SJSA1 (cell line): Measurements from ENCODE around the gene PLTP. TPM values are rescaled to one million over a fixed set of nuclear protein-coding genes. Genes with fewer than 3 reads are reported as not detected.
"Not testable (repeated sequence)": the region's sequence is repeated elsewhere in the genome, so short reads cannot be mapped to it uniquely, and the experiment has no call there.

Experiments
- DNase-seq, 2 experiments: peaks; one replicate each; pipeline ENCODE4 v3.0.0-alpha.2; 2015 to 2020; ENCODE audit warnings: low spot score in 2 of 2, low read depth in 1 of 2
- H3K27ac ChIP-seq: fragments of 250-450 bp; sonication (Bioruptor Pico); 2 replicates; pipeline ENCODE4 v1.5.1; 2020; ENCODE audit warnings: mild to moderate bottlenecking, moderate library complexity
- H3K27me3 ChIP-seq: fragments of 250-450 bp; sonication (Bioruptor Pico); replicated peaks from 2 replicates; pipeline ENCODE4 v1.5.1; 2020; ENCODE audit warnings: mild to moderate bottlenecking, moderate library complexity
- H3K36me3 ChIP-seq: fragments of 250-450 bp; sonication (Bioruptor Pico); 2 replicates; pipeline ENCODE4 v1.5.1; 2020; ENCODE audit warnings: mild to moderate bottlenecking
- H3K4me1 ChIP-seq: fragments of 250-450 bp; sonication (Bioruptor Pico); replicated peaks from 2 replicates; pipeline ENCODE4 v1.6.1; 2021; ENCODE audit warnings: mild to moderate bottlenecking
- H3K4me3 ChIP-seq: fragments of 250-450 bp; sonication (Bioruptor Pico); 2 replicates; pipeline ENCODE4 v1.5.1; 2020; ENCODE audit warnings: mild to moderate bottlenecking
- H3K9me3 ChIP-seq: fragments of 250-450 bp; sonication (Bioruptor Pico); replicated peaks from 2 replicates; pipeline ENCODE4 v1.5.1; 2020; ENCODE audit warnings: mild to moderate bottlenecking
- total RNA-seq: library from RNA; depleted of rRNA; stranded (reverse); fragments of >200 nt; shearing (Covaris generic); gene quantifications from 2 replicates; pipeline ENCODE4 v1.2.3, GENCODE V29; 2014; rRNA removed

PLTP gene, protein sequence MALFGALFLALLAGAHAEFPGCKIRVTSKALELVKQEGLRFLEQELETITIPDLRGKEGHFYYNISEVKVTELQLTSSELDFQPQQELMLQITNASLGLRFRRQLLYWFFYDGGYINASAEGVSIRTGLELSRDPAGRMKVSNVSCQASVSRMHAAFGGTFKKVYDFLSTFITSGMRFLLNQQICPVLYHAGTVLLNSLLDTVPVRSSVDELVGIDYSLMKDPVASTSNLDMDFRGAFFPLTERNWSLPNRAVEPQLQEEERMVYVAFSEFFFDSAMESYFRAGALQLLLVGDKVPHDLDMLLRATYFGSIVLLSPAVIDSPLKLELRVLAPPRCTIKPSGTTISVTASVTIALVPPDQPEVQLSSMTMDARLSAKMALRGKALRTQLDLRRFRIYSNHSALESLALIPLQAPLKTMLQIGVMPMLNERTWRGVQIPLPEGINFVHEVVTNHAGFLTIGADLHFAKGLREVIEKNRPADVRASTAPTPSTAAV
- 4.2 and 6.6 TPM in 2 replicates for total RNA-seq

GRCh38 chr20:45911486-45912343 is at the start of gene PLTP:
Gene PLTP (minus strand): TSS chr20:45912155. CDS start chr20:45911452, 703 bp downstream.
- H3K36me3 ChIP-seq, result no peaks in the 10 kb centered on the region
- H3K27ac ChIP-seq, result no peak within 1 kb of the TSS
- H3K9me3 ChIP-seq, result no peaks in the 10 kb centered on the region
- H3K27me3 ChIP-seq, result no peaks in the 10 kb centered on the region
- H3K4me3 ChIP-seq, result peak within 1 kb of the TSS; percentile 27
- DNase-seq, result peak; percentile 56 to 74
- peaks cover 13% of the 10 kb centered on the region for H3K4me1 ChIP-seq

DNA sequence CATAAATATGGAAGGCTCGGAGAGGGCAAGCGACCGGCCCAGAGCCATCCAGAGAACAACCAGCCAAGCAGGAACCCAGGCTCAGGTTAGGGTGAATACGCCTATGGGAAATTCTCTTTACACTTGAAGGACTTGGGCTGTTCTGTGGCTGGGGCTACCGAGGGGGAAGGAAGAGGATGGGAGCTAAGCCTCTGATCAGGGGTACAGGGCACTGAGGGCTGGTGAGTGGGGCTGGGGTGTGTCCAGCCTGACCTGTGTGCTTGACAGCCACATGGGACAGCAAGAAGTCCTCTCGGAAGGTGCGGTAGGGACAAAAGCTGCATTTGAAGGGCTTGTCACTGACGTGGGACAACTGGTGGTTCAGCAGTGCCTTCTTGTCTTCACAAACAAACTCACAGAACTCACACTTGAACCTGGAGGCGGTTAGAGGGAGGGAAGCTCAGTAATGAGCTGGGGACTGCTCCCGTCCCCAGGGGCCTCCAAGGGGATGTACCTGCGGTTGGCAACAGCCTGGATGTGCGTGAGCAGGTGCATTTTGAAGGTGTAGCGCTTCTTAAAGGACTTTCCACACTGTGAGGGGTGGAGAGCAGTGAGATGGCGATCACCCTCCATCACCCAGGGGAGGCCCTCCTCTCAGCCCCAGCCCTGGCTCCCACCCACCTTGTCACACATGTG is 48.1 kb upstream of the PLTP start:
- Histone ChIP-seq H3K4me1 (no peaks in the 10 kb centered on the region), H3K27me3 (no peaks in the 10 kb centered on the region), H3K36me3 (peaks cover 86% of the 10 kb centered on the region), H3K27ac (no peak overlapping the region), H3K9me3 (no peaks in the 10 kb centered on the region), H3K4me3 (no peak overlapping the region)
- DNase-seq, result no peak

GRCh38 chr20:45959126-45959525 is 47.2 kb upstream of the PLTP start:
- H3K36me3 ChIP-seq, result peaks cover 81% of the 10 kb centered on the region
- no peaks in the 10 kb centered on the region for H3K9me3 ChIP-seq
- H3K27ac ChIP-seq, result no peak overlapping the region
- H3K4me3 ChIP-seq, result no peak overlapping the region
- H3K27me3 ChIP-seq, result no peaks in the 10 kb centered on the region
- peak in 1 of 2 experiments; percentile 44 for DNase-seq
- no peaks in the 10 kb centered on the region for H3K4me1 ChIP-seq

- Histone ChIP-seq H3K27ac (no peak overlapping the region), H3K4me1 (no peaks in the 10 kb centered on the region), H3K27me3 (no peaks in the 10 kb centered on the region), H3K9me3 (no peaks in the 10 kb centered on the region), H3K36me3 (peaks cover 81% of the 10 kb centered on the region), H3K4me3 (no peak overlapping the region)
- no peak for DNase-seq
Measured at GRCh38 chr20:45958593-45958992, 46.6 kb upstream of the PLTP start.

DNA sequence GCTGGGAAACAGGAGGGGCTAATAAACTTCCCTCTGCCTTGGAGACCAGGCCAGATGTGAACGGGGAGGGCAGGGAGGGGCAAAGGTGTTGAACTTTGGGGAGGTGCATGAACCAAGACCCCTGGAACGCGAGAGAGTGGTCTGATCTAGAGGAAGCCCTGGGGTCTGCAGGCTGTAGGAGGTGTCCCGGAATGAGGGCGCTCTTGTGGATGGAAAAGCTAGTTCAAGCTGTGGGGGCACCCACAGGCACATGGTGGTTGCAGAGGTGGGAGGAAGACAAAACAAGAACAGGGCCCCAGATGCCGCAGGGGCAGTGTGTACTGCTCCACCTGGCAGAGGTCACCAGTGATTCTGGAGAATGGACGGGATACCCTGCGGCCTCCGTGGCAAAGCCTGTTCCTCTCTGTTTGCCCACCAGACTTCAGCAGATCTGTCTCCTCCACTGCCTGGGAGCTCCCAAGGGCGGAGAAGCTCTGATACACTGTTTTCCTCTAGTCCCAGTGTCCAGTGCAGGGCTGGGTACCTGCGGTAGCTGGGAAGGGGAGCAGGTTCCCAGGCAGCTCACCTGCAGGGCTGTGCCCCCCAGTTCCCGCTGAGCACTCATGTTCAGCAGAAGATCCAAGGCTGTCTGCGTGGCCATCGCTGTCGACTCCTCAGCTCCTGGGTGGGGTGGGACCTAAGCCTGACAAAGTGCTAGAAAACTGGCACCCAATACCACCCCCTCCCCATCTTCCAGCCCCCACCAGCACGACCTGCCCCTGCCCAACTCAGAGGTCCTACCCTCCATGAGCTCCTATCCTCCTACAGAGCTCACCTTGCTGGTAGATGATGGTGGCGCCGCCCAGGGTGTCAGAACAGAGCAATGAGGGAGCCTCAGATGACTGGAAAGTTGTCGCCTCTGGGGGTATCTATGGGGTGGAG is 45.3 kb upstream of the PLTP start:
- Histone ChIP-seq H3K4me3 (no peak overlapping the region), H3K36me3 (peaks cover 81% of the 10 kb centered on the region)
- no peak for DNase-seq

GRCh38 chr20:45956326-45956725 is 44.4 kb upstream of the PLTP start:
- H3K4me1 ChIP-seq, H3K27me3 ChIP-seq, DNase-seq, H3K27ac ChIP-seq, H3K9me3 ChIP-seq, H3K4me3 ChIP-seq: not testable (repeated sequence)
- peaks cover 82% of the 10 kb centered on the region for H3K36me3 ChIP-seq

More for the DNA sequence above, 45.3 kb upstream of the PLTP start:
- H3K4me1 ChIP-seq, result no peaks in the 10 kb centered on the region
- H3K27ac ChIP-seq, result no peak overlapping the region
- no peaks in the 10 kb centered on the region for H3K9me3 ChIP-seq
- no peaks in the 10 kb centered on the region for H3K27me3 ChIP-seq

GRCh38 chr20:45953672-45954071 is 41.7 kb upstream of the PLTP start:
- Histone ChIP-seq H3K9me3 (no peaks in the 10 kb centered on the region), H3K27ac (no peak overlapping the region), H3K4me3 (no peak overlapping the region), H3K27me3 (no peaks in the 10 kb centered on the region), H3K36me3 (peaks cover 83% of the 10 kb centered on the region), H3K4me1 (no peaks in the 10 kb centered on the region)
- DNase-seq, result no peak

DNA sequence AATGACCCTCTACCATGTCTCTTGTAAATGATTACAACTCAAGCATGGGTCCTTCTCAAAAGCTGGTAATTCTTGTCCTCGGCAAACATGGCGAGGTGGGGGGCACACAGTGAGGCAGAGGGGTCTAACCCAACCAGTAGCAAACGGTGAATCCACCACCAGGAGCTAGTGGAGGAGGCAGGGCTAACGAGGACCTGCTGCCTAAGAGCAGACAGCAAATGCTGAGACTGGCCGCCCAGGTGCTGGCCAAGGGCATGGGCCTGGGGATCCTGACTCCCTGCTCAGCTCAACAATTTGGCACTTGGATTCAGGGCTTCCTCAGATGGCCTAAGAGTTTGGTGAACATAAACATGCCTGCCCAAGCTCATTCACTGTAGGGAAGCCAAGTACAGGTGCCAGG is 40.9 kb upstream of the PLTP start:
- Histone ChIP-seq H3K4me1 (no peaks in the 10 kb centered on the region), H3K9me3 (no peaks in the 10 kb centered on the region), H3K27me3 (no peaks in the 10 kb centered on the region), H3K4me3 (no peak overlapping the region), H3K27ac (no peak overlapping the region), H3K36me3 (peaks cover 85% of the 10 kb centered on the region)
- DNase-seq, result no peak

DNA sequence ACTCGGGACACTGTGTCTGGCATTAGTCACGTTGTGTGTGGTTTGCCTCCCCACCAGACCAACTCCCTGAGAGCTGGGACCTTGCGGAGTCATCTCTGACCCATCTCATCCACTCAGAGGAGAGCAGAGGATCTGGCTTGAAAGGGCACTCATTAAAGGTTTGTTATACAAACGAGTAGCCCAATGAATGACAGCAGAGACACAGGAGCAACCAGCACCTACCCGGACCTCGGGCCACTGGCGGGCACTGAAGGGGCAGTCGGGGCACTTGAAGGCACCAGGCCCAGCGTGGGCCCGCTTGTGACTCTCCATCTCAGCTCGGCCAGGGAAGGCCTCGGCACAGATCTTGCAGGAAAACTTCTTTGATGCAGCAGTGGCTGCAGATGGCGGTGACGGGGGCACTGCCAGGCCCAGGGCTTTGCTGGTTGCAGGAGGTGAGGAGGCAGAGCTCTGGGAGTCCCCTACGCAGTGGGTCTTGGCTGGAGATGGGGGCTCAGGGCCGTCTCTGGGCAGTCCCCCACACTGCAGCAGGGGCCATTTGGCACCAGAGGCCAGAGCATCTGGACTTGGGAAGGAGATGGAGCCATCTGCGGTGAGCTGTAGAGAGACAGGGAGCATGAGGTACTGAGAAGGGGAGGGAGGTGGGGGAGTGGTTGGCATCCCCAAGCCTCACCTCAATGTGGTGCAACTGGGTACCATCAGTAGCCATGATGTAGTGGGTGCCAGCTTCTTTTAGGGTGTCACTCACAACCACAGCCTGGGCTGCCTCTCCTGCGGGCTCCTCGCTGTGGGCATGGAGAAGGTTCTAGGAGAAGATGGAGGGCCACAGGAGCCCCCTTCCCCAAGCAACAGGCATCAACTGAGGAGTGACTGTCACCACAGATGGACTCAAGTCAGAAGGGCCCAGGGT is 40.2 kb upstream of the PLTP start:
- Histone ChIP-seq H3K36me3 (peaks cover 86% of the 10 kb centered on the region), H3K27me3 (no peaks in the 10 kb centered on the region), H3K27ac (no peak overlapping the region), H3K4me3 (no peak overlapping the region), H3K4me1 (no peaks in the 10 kb centered on the region), H3K9me3 (no peaks in the 10 kb centered on the region)
- DNase-seq, result no peak

DNA sequence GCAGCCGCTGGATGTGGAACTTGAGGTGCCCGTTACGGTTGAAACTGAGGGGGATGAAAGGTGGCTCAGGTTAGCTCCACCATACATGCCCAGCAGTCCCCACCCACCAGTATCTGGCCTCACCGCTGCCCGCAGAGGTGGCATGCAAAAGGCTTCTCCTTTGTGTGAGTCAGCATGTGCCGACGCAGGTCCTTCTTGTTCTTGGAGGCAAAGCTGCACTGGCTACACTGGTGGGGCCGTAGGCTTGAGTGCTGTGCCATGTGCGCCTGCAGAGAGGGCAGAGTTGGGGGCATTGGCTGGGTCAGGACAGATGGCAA is 38.3 kb upstream of the PLTP start:
- Histone ChIP-seq H3K27ac (no peak overlapping the region), H3K36me3 (peaks cover 91% of the 10 kb centered on the region), H3K9me3 (no peaks in the 10 kb centered on the region), H3K4me3 (no peak overlapping the region), H3K27me3 (no peaks in the 10 kb centered on the region), H3K4me1 (no peaks in the 10 kb centered on the region)
- DNase-seq, result no peak

GRCh38 chr20:45949542-45950329 is 37.8 kb upstream of the PLTP start:
- Histone ChIP-seq H3K9me3 (no peaks in the 10 kb centered on the region), H3K4me3 (no peak overlapping the region), H3K36me3 (peaks cover 94% of the 10 kb centered on the region), H3K27ac (no peak overlapping the region), H3K4me1 (no peaks in the 10 kb centered on the region), H3K27me3 (no peaks in the 10 kb centered on the region)
- DNase-seq, result peak in 1 of 2 experiments; percentile 40
